GM23248 (cell line): Measurements from ENCODE around the gene POC1A. TPM values are rescaled to one million over a fixed set of nuclear protein-coding genes. Genes with fewer than 3 reads are reported as not detected.

Experiments
- DNase-seq: peaks from one replicate; pipeline ENCODE4 v3.0.0-alpha.2; 2015
- H2AFZ ChIP-seq: fragments of 200-600 bp; sonication (generic); 2 replicates; pipeline ENCODE4 v1.6.1; 2016; ENCODE audit warnings: antibody characterized with exemption
- H3F3A ChIP-seq: fragments of 200-600 bp; sonication (generic); 2 replicates; pipeline ENCODE4 v1.6.1; 2016; ENCODE audit warnings: mild to moderate bottlenecking, antibody characterized with exemption, mixed run types; ENCODE audit not compliant: insufficient read depth
- H3K27ac ChIP-seq: fragments of 200-600 bp; sonication (generic); 2 replicates; pipeline ENCODE4 v1.5.1; 2016; ENCODE audit warnings: mild to moderate bottlenecking
- H3K27me3 ChIP-seq: fragments of 200-600 bp; sonication (generic); replicated peaks from 2 replicates; pipeline ENCODE4 v1.6.1; 2016; ENCODE audit warnings: mild to moderate bottlenecking; ENCODE audit not compliant: insufficient read depth
- H3K36me3 ChIP-seq: fragments of 200-600 bp; sonication (generic); 2 replicates; pipeline ENCODE4 v1.6.1; 2016; ENCODE audit warnings: low read depth, mild to moderate bottlenecking
- H3K4me1 ChIP-seq: fragments of 200-600 bp; sonication (generic); 2 replicates; pipeline ENCODE4 v1.6.1; 2016; ENCODE audit warnings: mild to moderate bottlenecking; ENCODE audit not compliant: insufficient read depth
- H3K4me2 ChIP-seq: fragments of 200-600 bp; sonication (generic); one replicate; pipeline ENCODE4 v1.6.1; 2016; ENCODE audit warnings: mild to moderate bottlenecking; ENCODE audit not compliant: unreplicated experiment
- H3K4me3 ChIP-seq: fragments of 200-600 bp; sonication (generic); 2 replicates; pipeline ENCODE4 v1.5.1; 2016; ENCODE audit warnings: mild to moderate bottlenecking
- H3K79me2 ChIP-seq: fragments of 200-600 bp; sonication (generic); 2 replicates; pipeline ENCODE4 v1.6.1; 2016; ENCODE audit warnings: mild to moderate bottlenecking; ENCODE audit not compliant: insufficient read depth
- H3K9ac ChIP-seq: fragments of 200-600 bp; sonication (generic); 2 replicates; pipeline ENCODE4 v1.6.1; 2016; ENCODE audit warnings: mild to moderate bottlenecking
- H3K9me2 ChIP-seq: fragments of 200-600 bp; sonication (generic); 2 replicates; pipeline ENCODE4 v1.6.1; 2016; ENCODE audit warnings: mixed run types, mild to moderate bottlenecking, moderate library complexity; ENCODE audit not compliant: insufficient read depth
- H3K9me3 ChIP-seq: fragments of 200-600 bp; sonication (generic); one replicate; pipeline ENCODE4 v1.6.1; 2017; ENCODE audit warnings: low read depth
- H4K20me1 ChIP-seq: fragments of 200-600 bp; sonication (generic); 2 replicates; pipeline ENCODE4 v1.6.0; 2016; ENCODE audit not compliant: insufficient read depth
- EZH2 ChIP-seq: fragments of 200-600 bp; sonication (generic); IDR thresholded peaks from 2 replicates; pipeline ENCODE4 v1.6.1; 2018; ENCODE audit warnings: antibody characterized with exemption, mild to moderate bottlenecking; ENCODE audit not compliant: insufficient read depth, poor library complexity, severe bottlenecking
- EZH2phosphoT487 ChIP-seq: fragments of 200-600 bp; sonication (generic); IDR thresholded peaks from 2 replicates; pipeline ENCODE4 v1.6.1; 2018; ENCODE audit warnings: antibody characterized with exemption, moderate library complexity, mild to moderate bottlenecking, low read depth; ENCODE audit not compliant: insufficient read depth
- WGBS, 2 experiments: methylation state at CpG; one replicate each; pipeline ENCODE4 v1.1.6; 2015 to 2017; ENCODE audit warnings: low lambda C conversion rate in 2 of 2, low coverage in 1 of 2; ENCODE audit errors: missing lambda C conversion rate in 2 of 2; 5-methylcytosine and 5-hydroxymethylcytosine counted together
- in situ Hi-C: fragments of 300-500 bp; cut with MboI; formaldehyde crosslinking; loops from 2 replicates; pipeline ENCODE4 v1.15.0; 2020
- polyA plus RNA-seq: library from polyadenylated mRNA; unstranded; fragments of >200 nt; fragmentation: Nextera tagmentation; extraction: Ambion mirVana; gene quantifications from 2 replicates; pipeline ENCODE4 v1.2.1, GENCODE V29; 2016
- total RNA-seq: library from RNA; depleted of rRNA; stranded (reverse); fragments of >200 nt; shearing (Covaris generic); gene quantifications from 2 replicates; pipeline ENCODE4 v1.2.3, GENCODE V29; 2014

Gene POC1A
- total and polyA plus RNA-seq, 2 experiments from 2014 or later: 5.2 to 11.0 TPM

DNA sequence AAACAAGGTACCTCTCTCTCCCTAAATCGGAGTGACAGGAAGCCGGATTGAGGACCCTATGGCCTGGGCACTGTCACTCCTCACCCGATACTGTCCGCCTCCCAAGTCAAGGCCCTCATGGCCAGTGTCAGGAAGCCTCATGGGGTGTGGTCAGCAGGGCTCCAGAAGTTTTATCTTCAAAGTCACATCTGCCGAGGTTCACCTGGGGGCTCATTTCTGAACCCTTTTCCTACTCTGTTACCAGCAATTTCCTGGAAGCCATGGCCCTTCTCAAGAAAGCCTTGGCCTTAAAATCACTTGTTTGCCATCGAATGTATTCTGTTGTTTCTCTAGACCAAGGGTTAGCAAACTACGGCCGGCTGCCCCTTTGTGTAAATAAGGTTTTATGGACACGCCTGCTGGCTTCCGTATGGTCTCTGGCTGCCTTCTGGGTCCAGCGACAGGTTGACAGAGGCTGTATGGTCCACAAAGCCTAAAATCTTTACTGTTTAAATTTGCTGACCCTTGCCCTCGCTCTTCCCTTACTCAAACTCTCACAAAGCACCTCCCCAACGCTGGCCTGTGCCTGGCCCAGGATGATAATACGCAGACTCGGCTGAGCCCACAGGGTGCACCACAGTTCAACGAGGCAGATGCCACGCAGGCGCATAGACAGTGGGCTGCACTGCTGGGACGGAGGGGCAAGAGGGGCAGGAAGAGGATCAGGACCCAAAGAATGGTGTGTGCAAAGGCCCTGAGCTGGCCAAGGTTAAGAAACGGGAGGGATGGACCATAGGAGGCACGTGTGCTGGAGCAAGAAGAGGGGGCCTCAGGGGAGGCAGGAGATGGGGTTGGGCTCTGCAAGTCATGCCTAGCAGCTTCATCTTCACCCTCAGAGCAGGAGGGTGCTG lies 73.1 kb downstream of the POC1A start:
- no peak for TF ChIP-seq EZH2phosphoT487
- no peak for TF ChIP-seq EZH2
- 80 to 87% methylated on average over 20 to 21 of the region's 21 CpGs for WGBS, 2 experiments
- no peaks in the 10 kb centered on the region for H3K9me2 ChIP-seq
- H3K36me3 ChIP-seq: no peaks in the 10 kb centered on the region
- no peaks in the 10 kb centered on the region for H4K20me1 ChIP-seq
- H3K27ac ChIP-seq: no peak overlapping the region
- H3K9ac ChIP-seq: no peak overlapping the region
- H3F3A ChIP-seq: no peaks in the 10 kb centered on the region
- in situ Hi-C loops: no loop called here
- no peaks in the 10 kb centered on the region for H3K27me3 ChIP-seq
- no peak for DNase-seq
- H3K4me2 ChIP-seq: no peak overlapping the region
- no peak overlapping the region for H2AFZ ChIP-seq
- no peak overlapping the region for H3K4me3 ChIP-seq
- H3K79me2 ChIP-seq: no peaks in the 10 kb centered on the region
- H3K9me3 ChIP-seq: no peaks in the 10 kb centered on the region
- H3K4me1 ChIP-seq: no peaks in the 10 kb centered on the region

DNA sequence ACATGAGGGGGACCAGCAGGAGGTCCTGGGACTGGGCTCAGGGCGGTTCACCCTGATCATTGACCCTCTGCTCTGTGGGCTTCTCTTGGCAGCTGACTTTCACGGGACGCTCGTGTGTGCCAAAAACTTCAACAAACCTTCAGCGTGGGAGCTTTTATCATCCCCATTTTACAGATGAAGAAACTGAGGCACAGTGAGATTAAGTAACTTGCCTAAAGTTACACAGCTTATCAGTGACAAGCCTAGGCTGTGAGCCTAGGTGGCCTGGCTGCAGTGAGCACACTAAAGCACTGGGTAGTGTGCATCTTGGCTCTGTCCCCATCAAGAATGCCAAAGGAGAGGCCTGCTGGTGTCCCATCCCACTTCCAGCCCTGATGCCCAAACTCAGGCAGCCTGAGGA lies 74.3 kb downstream of the POC1A start:
- Histone ChIP-seq H3F3A (no peaks in the 10 kb centered on the region), H3K36me3 (no peaks in the 10 kb centered on the region), H3K4me3 (no peak overlapping the region), H3K27me3 (no peaks in the 10 kb centered on the region), H3K4me2 (no peak overlapping the region), H3K9me2 (no peaks in the 10 kb centered on the region), H3K79me2 (no peaks in the 10 kb centered on the region), H3K27ac (no peak overlapping the region), H3K4me1 (no peaks in the 10 kb centered on the region), H2AFZ (no peak overlapping the region), H3K9ac (no peak overlapping the region), H3K9me3 (no peaks in the 10 kb centered on the region), H4K20me1 (no peaks in the 10 kb centered on the region)
- no peak for TF ChIP-seq EZH2phosphoT487
- no peak for TF ChIP-seq EZH2
- no peak for DNase-seq
- in situ Hi-C loops: no loop called here
- 92% methylated on average over 5 of the region's 5 CpGs for WGBS, 2 experiments

- no peak for DNase-seq
- WGBS, 2 experiments: 96 to 97% methylated on average over 19 of the region's 19 CpGs
- Histone ChIP-seq H3K79me2 (no peaks in the 10 kb centered on the region), H3F3A (no peaks in the 10 kb centered on the region), H3K9me2 (no peaks in the 10 kb centered on the region), H3K27ac (no peak overlapping the region), H4K20me1 (no peaks in the 10 kb centered on the region), H3K4me2 (no peak overlapping the region), H3K9ac (no peak overlapping the region), H2AFZ (no peak overlapping the region), H3K4me3 (no peak overlapping the region), H3K36me3 (no peaks in the 10 kb centered on the region), H3K27me3 (no peaks in the 10 kb centered on the region), H3K4me1 (no peaks in the 10 kb centered on the region), H3K9me3 (no peaks in the 10 kb centered on the region)
- in situ Hi-C loops: no loop called here
- no peak for TF ChIP-seq EZH2
- TF ChIP-seq EZH2phosphoT487: no peak
Measured at GRCh38 chr3:52078781-52079560, 75.3 kb downstream of the POC1A start.

DNA sequence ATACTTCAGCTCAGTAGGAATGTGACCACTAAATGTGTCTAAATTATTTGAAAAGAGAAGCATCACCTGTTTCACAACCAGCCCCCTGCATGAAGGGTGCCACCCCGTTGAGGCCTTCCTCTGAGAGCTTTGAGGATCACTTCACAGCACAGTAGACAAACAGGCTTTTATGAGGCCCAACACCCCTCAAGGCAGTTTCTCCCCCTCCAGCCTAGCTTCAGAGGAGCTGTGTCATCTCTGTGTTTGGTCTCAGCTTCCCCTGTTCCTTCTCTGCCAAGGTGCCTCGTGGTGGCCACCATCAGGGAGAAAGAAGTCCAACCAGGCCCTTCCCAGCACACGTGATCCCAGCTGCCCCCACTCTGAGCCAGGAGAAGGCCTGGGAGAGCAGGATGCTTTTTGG lies 76.3 kb downstream of the POC1A start:
- no peak overlapping the region for H3K4me3 ChIP-seq
- in situ Hi-C loops: no loop called here
- no peaks in the 10 kb centered on the region for H3K4me1 ChIP-seq
- H3K9me3 ChIP-seq: no peaks in the 10 kb centered on the region
- no peak overlapping the region for H3K4me2 ChIP-seq
- no peak for TF ChIP-seq EZH2
- no peak for TF ChIP-seq EZH2phosphoT487
- H3K79me2 ChIP-seq: no peaks in the 10 kb centered on the region
- no peaks in the 10 kb centered on the region for H3K9me2 ChIP-seq
- H4K20me1 ChIP-seq: no peaks in the 10 kb centered on the region
- H3K9ac ChIP-seq: no peak overlapping the region
- no peak for DNase-seq
- H3F3A ChIP-seq: no peaks in the 10 kb centered on the region
- H3K27me3 ChIP-seq: no peaks in the 10 kb centered on the region
- WGBS, 2 experiments: 57 to 59% methylated on average over 3 of the region's 3 CpGs
- H3K36me3 ChIP-seq: no peaks in the 10 kb centered on the region
- no peak overlapping the region for H2AFZ ChIP-seq
- H3K27ac ChIP-seq: no peak overlapping the region
